Forelimb muscle (tissue), 1 donor: ENCODE measurements around the gene NFATC2. TPM values are rescaled to one million over a fixed set of nuclear protein-coding genes. Genes with fewer than 3 reads are reported as not detected.

ENCODE experiments used
- DNase-seq: peaks from one replicate; pipeline ENCODE4 v3.0.0-alpha.2; 2013; ENCODE audit warnings: low read depth
- polyA plus RNA-seq: library from polyadenylated mRNA; unstranded; fragments of 120-200 nt; gene quantifications from one replicate; pipeline ENCODE4 v1.2.1, GENCODE V29; 2013; ENCODE audit not compliant: insufficient read length

Gene NFATC2
- polyA plus RNA-seq, 1 donor, result 4.0 TPM

DNA sequence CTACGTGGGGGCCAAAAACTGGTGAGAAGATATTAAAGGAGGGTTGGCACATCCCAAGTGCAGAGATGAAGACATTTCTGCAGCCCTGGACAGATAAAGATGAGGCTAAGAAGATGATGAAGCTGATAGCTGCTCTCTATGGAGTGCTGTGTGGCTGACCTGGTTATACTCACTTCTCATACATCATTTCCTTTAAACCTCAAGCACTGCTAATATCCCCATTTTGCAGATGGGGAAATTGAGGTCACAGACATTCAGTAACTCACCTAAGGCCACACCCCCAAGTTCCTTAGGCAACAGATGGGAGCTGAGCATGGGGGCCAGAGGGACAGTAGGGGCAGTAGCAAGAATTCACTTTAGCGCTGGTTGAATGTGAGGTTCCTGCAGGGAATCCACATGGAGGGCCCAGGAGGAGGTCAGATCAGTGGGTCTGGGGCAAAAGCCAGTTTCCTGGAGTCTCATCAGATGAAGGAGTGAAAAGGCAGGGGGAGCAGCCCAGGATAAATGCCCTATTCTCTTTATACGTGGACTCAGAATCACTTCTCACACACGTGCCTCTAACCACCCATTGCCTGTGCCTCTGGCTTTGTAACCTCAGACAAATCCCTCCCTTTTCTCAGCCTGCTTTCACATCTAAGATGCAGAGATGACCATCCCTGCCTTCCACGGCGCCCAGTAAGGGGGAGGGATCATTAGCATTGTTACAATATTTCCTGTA is 125.8 kb downstream of the NFATC2 start:
- DNase-seq, result no peak

GRCh38 chr20:51413857-51414256 is 128.7 kb downstream of the NFATC2 start:
- DNase-seq, result no peak

- DNase-seq, result no peak
These were observed 129.5 kb downstream of the NFATC2 start for GRCh38 chr20:51412951-51413481.

DNA sequence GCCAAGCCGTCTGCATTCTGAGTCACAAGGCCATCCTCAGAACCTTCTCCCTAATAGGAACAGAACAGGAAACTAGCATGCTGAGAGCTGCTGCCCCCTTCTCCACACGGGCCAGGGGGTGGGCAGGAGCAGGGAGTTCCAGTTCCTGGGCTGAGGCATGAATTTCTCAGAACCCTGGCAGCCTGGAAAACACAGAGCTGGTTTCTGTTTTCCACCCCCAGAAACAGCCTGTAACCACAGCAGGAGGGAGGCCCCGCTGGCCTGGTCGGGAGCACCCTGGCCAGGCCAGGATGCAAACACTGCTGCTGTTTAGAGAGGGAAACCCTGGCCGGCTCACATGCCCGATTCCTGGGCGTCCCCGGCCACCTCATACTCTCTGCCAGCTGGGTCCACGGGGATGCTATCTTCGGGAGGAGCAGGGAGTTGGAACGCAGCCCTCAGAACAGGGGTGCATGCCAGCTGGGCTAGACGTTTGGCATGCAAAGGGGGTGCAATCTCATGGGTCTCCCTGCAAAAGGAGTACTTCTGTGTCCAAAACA is 130.1 kb downstream of the NFATC2 start:
- no peak for DNase-seq

DNA sequence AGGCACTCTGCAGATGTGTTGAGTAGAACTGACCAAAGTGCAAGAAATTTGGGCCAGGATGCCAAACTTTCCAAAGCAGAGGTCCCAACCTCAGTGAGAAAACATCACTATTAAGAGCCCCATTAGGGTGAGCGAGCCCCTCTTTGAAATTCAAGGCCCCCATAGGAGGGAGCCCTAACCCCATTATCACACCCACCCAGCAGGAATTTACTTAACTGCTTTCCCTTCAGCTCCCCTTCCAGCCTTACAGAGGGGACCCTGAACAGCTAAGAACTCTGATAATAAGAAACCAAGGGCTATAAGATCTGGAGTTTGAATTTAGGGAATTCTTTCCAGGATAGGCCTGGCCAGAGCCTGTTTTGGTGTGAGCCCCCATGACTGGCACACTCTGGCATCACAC is 130.6 kb downstream of the NFATC2 start:
- DNase-seq, result no peak

GRCh38 chr20:51410586-51411325 is 131.8 kb downstream of the NFATC2 start:
- no peak for DNase-seq

- no peak for DNase-seq
These were observed 133.2 kb downstream of the NFATC2 start for GRCh38 chr20:51409192-51409880.

DNA sequence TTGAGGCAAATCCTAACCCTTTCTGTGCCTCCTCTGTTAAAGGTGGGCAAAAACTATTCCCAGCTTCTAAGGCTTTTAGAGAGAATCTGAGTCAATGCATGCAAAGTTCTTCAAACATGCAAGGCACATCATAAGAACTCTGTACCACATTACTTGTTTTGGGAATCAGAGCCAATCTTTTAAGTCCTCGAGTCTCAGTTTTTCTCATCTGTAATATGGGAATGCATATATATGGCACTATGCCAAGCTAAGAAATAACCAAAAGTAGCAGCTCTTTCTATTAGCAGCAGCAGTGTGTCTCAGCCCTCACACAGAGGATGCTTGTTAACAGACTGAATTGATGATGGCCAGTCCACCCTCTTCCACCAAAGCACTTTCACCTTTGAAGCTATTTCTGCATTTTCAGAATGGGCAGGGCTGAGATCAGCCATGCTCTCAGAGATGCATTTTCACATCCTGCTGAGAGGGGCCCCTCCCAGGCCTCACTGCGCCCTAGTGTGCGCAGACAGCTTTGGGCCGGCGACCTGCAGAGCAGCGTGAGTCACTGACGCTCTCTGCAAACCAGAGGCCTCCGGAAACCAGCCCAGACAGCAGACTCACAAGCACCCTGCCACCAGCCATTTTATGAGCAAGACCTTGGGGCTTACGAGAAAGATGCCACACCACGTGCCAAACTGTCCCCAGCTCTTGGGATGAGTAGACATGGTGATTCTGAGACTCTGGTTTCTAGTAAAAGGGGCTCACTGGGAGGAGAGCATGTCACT is 138.0 kb downstream of the NFATC2 start:
- no peak for DNase-seq

DNA sequence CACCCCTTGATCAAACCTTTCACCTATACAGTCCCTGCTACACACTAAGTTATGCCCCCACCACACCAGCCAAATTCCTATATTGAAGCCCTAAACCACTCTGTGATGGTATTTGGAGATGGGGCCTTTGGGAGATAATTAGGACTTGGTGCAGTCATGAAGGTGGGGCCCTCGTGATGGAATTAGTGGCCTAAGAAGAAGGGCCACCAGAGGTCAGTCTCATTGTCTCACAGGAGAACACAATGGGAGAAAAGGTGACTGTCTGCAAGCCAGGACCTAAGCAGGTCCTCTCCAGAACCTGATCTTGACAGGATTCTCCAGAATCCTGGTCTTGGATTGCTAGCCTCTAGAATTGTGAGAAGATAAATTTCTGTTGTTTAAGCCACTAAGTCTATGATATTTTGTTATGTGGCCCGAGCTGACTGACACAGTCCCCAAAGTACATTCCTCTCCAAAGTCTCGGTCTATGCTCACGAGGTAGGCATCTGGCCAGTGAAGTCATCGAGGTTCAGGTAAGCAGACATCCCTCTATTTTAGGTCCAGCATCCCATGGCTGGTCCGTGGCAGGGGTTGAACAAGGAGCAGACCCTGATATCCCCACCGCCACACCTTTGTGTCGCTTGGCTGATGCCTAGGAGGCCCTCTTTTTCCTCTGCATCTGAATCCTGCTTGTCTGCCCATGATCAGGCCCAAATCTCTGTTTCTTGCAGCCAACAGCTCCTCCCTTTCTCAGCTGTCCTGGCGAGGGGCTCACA is 138.9 kb downstream of the NFATC2 start:
- no peak for DNase-seq

DNA sequence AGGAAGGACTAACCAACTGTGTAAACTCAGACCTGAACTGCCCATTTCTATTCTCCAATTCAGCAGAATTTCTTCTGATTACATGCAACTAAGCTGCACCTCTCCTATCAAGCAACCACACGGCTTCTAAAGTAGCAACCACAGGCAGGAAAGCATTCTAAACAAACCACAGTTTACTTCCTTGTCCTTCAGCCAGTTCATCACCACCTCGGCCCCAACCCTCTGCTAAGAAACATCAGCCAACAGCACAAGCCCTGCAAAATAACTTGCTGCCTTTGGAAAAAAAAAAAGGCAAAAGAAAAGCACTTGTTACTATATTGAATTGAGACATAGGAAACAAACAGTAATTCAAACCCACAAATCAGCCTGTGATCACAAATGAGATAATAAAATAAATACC is 140.3 kb downstream of the NFATC2 start:
- DNase-seq, result no peak

DNA sequence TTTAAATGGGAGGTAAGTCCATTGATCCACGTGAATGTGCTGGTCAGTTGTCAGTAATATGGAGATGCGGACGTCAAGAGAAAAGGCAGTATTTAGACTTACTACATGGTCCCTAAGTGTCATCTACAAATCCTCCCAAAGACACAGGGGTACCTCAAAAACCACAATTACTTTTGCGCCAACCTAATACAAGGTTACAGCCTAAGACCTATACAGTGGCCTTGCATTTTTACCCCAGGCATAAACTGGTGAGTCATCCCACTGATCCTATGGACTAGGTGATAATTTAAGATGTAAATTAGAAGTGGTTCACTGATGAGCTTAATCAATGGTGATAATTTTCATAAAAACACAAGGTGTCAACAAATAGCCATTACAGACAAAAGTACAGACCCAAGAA is 141.0 kb downstream of the NFATC2 start:
- no peak for DNase-seq

DNA sequence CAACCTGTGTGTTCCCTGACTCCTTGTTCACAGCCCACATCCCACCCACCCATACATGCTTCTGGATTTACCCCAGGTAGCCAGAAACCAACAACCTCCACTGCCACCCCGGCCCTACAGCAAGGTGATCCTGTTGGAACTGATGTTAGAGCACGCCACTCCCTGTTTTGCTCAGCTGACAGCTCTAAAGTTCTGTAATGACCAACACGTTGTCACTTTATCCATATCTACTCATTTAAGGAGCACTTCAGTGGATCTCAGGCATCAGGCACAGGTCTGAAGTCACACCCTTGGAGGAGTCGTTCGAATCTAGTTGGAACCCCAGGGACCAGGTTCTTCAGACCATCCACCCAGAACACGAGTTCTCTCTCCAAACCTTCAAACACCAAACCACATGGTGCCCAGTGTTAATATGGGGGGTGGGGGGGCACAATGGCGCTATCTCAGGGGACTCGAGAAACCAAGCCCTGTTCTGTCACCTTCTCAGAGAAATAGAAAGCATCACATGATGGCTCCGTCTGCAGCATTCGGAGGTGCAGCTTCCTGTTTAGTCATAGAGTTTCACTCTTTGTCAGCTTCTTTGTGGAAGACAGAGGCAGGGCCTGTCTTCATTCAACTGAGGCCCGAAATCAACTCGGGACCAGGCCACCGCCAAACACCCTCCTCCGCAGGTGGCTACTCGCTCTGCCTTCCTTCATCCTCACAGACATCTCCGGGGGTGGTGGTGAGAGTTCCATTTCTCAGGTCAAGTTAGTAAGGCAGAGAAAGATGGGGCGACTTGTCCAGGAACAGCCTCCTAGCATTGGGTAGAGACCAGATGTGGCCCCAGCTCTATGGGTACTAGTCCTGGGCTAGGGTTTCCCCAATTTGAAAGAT is 142.2 kb downstream of the NFATC2 start:
- DNase-seq, result no peak

- DNase-seq, result no peak
These were observed 143.3 kb downstream of the NFATC2 start for GRCh38 chr20:51399006-51399890.

DNA sequence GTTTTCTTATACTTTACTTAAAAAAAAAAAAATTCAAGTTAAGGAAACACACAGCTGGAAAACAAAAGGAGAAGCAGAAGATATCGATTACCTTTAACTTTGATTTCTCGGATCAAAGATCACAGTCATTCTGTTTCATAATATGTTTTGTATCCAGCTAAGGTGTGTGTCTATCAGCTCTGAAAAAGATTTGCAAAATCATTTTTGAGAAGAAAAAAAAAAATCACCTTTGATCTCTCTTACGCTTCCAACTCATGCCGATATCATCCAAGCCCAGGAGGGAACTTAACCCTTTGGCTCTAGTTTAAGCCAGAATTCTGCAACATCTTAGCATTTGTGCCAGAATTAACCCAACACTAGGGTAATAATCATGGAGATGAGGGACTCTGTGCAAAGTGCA is 144.0 kb downstream of the NFATC2 start:
- DNase-seq, result no peak

GRCh38 chr20:51398083-51398482 is 144.4 kb downstream of the NFATC2 start:
- DNase-seq, result no peak

DNA sequence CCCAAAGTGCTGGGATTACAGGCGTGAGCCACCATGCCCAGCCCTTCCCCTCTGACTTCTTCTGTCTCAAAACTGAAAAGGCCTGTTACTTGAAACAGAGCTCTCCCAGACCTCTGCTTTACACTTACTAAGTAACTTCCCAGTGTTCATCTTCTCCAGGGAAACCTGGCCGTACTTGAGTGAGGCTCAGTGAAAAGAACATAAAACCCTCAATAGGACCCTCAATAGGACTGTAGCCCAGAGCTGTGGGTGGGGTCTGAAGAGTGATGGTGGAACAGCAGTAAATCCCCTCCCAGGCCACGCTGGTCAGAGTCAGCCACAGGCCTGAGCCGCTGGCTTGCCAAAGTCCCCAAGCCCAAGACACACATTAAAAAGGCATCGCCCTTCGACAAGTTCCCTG is 145.4 kb downstream of the NFATC2 start:
- DNase-seq, result no peak

DNA sequence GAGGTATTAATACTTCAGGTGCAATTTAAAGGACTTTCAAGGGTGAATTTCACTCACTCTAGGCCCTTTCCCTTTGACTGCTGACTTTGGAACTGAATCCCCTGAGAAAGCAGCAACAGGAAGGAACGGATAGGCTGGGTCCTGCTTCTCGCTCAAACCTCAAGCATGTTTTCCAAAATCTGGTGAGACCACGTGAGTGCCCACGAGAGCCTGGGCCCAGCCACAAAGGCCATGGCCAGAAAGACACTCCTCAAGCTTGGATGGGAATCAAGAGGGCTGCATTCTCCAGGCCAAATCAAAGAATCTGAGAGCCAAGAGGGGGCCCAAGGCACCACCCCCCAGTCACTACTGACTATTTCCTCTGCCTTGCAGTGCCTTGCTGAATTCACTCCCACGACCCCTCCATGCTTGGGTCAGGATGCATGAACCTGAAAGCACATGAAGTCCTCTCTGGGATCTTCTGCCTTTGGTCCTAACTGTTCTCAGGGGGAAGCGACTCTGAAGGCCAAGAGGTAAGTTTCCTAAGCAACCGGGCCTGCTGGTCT is 146.1 kb downstream of the NFATC2 start:
- DNase-seq, result no peak

- DNase-seq, result no peak
These were observed 147.8 kb downstream of the NFATC2 start for GRCh38 chr20:51394706-51395105.
